NCI-H82 treated with DMSO at 0.1 percent for 48 hours (cell line): ENCODE measurements around the gene PRR36.

Experiments used
- DNase-seq: peaks from one replicate; lab custom pipeline; 2025; ENCODE audit not compliant: unreplicated experiment; lab: John Stamatoyannopoulos, UW

The PRR36 gene

DNA sequence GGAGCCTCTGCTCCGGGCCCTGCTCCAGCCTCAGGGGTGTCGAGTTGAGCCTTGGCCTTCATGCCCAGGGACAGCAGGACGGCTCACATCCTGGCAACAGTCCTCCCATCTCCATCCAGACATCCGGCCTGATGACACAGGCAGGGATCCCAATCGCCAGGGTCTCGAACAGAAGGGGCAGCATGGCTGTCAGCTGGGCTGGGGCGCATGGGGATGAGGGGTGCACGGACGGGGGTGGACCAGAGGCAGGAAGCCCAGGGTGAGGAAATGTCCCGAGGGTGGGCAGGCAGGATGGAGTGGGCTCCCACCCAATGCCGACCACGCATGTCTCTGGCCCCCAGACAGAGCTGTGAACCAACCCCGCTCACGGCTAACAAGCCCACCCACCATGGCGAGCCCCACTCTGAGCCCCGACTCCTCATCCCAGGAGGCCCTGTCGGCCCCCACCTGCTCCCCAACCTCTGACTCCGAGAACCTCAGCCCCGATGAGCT, 28.0 kb downstream of the PRR36 start:
- no peak for DNase-seq

- no peak for DNase-seq
Observed at GRCh38 chr19:7845390-7846154, 28.6 kb downstream of the PRR36 start.

- DNase-seq: no peak
Observed at GRCh38 chr19:7844951-7845350, 29.2 kb downstream of the PRR36 start.

DNA sequence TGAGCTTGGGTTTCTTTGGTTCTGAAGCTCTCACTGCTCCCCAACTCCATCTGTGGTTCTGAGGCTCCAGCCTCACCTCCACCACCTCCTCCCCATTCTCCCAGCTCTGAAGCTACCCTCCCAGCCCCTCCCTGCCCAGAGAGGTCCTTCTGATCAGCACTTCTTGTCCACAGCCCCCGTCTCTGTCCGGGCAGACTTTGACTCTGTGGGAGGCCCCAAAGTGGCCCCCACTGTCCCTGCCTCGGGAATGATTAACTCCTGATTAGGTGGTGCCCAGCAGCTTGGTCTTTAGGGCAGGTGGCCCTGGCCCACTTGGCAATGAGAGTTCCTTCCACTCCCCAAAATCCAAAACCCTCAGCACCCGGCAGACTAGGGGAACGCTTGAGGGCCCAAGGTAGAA, 29.8 kb downstream of the PRR36 start:
- no peak for DNase-seq

- DNase-seq: no peak
Observed at GRCh38 chr19:7843521-7843920, 30.7 kb downstream of the PRR36 start.

GRCh38 chr19:7842661-7843294, 31.4 kb downstream of the PRR36 start:
- DNase-seq: no peak

- no peak for DNase-seq
Observed at GRCh38 chr19:7841751-7842660, 32.2 kb downstream of the PRR36 start.

DNA sequence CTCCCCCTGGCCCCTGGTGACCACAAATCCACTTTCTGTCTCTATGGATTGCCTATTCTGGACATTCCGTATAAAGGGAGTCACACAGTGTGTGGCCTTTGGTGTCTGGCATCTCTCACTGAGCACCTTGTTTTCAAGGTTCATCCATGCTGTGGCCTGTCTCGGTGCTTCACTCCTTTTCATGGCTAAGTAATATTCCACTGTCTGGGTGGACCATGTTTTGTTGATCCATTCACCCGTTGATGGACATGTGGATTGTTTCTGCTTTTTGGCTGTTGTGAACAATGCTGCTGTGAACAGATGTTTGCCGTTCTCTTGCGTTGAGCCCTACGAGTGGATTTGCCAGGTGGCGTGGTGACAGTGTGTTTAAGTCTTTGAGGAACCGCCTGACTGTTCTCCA, 33.6 kb downstream of the PRR36 start:
- DNase-seq: no peak

DNA sequence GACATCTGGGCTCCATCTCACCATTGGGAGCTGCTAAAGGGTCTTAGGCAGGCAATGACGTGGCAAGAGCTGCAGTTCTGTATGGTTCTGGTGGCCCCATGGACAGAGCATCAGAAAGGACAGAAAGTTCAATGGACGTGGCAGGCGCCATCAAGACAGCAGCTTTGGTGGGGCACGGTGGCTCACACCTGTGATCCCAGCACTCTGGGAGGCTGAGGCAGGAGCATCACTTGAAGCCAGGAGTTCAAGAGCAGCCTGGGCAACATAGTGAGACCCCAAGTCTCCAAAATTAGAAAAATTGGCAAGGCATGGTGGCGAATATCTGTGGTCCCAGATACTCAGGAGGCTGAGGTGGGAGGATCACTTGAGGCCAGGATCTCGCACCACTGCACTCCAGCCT, 34.7 kb downstream of the PRR36 start:
- DNase-seq: no peak

GRCh38 chr19:7833225-7834099, 40.7 kb downstream of the PRR36 start:
- no peak for DNase-seq

DNA sequence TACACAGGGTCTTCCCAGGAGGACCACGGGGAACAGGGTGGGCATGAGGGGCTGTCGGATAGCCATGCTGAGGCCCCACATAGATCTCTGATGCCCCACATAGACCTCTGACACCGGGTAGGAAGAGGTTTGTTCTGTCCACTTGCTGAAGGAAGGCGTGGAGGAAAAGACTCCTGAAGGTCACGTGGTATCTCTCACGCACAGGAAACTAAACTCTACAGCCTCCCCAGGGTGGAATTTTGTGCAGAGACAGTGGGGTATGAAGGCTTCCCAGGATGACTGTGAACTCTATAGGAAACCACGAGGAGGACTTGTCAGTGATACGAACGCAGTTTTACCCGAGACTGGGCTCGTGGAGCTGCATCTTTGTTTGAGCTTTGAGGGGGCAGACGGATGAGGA, 41.4 kb downstream of the PRR36 start:
- no peak for DNase-seq

- no peak for DNase-seq
Observed at GRCh38 chr19:7832009-7832408, 42.2 kb downstream of the PRR36 start.

- DNase-seq: peak; percentile 7
Observed at GRCh38 chr19:7831452-7831851, 42.7 kb downstream of the PRR36 start.

DNA sequence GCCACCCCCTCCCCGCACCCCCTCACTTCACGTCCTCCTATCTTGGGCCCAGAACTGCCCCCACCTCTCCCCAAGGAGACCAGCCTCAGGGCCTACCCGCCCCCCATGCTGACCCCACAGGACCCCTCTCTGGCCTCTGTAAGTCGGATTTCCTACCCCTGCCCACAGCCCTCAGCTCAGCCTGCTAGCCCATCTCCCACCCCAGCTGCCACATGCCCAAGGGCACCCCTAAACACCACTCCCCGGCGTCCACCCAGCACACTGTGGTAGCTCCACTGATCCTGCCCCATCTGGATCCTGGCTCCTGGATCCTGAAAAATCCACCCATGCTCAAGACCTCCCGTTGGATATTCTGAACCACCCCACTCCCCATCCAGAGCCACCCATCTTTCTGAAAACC, 43.4 kb downstream of the PRR36 start:
- DNase-seq: no peak

GRCh38 chr19:7830272-7830771, 43.9 kb downstream of the PRR36 start:
- no peak for DNase-seq

- peak; percentile 100 for DNase-seq
Observed at GRCh38 chr19:7829561-7830271, 44.5 kb downstream of the PRR36 start, which contains the start of gene EVI5L. Gene EVI5L (plus strand): TSS chr19:7830218. CDS start chr19:7846543, 16,325 bp downstream.

DNA sequence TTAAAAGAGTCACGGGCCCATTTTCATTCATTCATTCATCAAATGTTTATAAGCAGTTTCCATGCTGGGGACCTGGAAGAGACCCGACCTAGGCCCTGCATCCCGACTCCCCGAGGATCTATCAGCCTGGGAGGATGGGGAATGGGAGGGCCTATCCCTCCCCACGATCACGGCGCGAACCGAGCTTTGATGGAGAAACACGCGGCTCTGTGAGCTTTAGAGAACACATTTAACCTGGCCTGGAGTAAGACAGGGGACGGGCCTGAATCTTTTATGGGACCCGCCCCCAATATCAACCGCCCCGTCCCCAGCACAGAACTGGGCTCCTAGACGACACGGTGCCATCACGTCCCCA, 45.0 kb downstream of the PRR36 start:
- no peak for DNase-seq

- peak; percentile 32 for DNase-seq
Observed at GRCh38 chr19:7823686-7824301, 50.4 kb downstream of the PRR36 start.

DNA sequence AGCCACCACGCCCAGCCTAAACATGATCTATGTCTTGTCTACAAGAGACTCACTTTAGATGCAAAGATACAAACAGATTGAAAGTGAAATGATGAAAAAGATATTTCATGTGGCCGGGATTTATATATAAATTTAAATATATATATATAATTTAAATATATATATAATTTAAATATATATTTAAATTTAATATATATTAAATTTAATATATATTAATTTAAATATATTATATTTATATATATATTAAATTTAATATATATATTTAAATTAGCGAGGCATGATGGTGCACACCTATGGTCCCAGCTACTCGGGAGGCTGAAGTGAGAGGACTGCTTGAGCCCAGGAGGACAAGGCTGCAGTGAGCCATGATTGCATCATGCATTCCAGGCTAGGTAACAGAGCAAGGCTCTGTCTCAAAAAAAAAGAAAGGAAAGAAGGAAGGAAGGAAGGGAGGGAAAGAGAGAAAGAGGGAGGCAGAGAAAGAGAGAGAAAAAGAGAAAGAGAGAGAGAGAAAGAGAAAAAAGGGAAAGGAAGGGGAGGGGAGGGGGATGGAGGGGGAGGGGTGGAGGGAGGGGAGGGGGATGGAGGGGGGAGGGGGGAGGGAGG, 51.2 kb downstream of the PRR36 start:
- no peak for DNase-seq
